ENCODE data around the gene BANK1.
"Not testable (repeated sequence)": the region's sequence is repeated elsewhere in the genome, so short reads cannot be mapped to it uniquely, and the experiment has no call there.

Gene BANK1

DNA sequence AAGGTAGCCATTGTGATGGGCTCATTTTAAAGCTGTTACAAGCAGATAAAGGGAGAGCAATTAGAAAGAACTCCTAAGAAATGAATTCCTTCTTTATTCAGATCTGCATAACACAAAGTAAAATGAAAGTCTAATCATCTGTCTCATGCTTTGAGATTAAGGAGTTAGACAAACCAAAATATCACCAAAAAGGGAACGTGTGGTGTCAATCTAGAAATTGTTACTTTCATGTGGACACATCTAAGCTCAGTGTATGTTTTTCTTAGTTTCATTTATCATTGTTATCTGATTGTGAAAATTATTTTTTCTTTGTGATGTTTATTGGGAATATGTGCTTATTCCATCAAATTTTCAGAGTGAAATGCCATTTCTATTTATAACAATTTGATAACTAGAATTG lies 80.3 kb downstream of the BANK1 start:
- Histone ChIP-seq H3K27me3 (ENCODE audit: control insufficient read depth, insufficient read depth, low read length) (no peaks in the 10 kb centered on the region), H3K4me1 (ENCODE audit: control insufficient read depth, insufficient read depth, low read length) (no peaks in the 10 kb centered on the region; the same call in 1 of the 2 replicates), H3K9me3 (ENCODE audit: control insufficient read depth, insufficient read depth, low read length) (no peaks in the 10 kb centered on the region), H3K27ac (ENCODE audit: low read length) (no peak overlapping the region), H3K4me3 (ENCODE audit: low read length) (no peak overlapping the region), H3K36me3 (ENCODE audit: control insufficient read depth, insufficient read depth, low read length) (no peaks in the 10 kb centered on the region)
- no peak for DNase-seq (ENCODE audit: low read depth, low spot score)
- WGBS (ENCODE audit: insufficient coverage, insufficient read length): no CpG with 5 or more reads among the region's 1 CpG

DNA sequence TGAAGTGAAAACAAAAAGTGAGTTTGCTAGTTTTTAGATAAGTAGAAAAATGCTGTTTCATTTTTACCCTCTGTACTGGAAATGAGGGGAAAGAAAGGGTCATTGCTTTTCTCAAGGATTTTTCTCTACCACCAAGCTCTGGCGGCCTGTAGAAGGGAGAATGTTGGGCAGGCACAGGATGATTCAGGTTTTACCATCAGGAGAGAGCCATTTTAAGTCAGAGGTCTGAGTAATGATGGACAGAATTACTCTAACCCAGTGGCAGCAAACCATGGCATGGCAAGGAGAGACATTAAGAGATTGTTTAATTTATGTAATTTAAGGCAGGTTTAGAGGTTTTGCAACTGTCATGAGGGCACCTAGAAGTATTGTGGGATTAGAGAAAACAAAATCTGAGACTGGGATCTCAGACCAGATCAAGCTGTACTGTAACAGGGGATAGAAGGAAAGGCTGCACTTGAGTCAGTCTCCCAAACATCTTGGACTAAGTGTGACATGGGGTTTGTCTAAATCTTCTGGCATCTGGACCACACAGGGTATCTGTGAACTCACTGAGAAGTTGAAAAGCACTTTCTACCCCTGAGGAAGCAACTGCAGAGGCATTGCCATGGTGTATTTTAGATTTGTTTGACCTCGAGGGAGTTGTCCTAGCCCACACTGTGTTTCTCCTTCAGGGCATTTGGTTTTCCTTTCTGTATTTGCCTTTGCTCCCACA lies 81.6 kb downstream of the BANK1 start:
- no peaks in the 10 kb centered on the region; the same call in 1 of the 2 replicates for H3K4me1 ChIP-seq (ENCODE audit: control insufficient read depth, insufficient read depth, low read length)
- no peaks in the 10 kb centered on the region for H3K36me3 ChIP-seq (ENCODE audit: control insufficient read depth, insufficient read depth, low read length)
- no peak for DNase-seq (ENCODE audit: low read depth, low spot score)
- no peaks in the 10 kb centered on the region for H3K9me3 ChIP-seq (ENCODE audit: control insufficient read depth, insufficient read depth, low read length)
- no peaks in the 10 kb centered on the region for H3K27me3 ChIP-seq (ENCODE audit: control insufficient read depth, insufficient read depth, low read length)
- H3K4me3 ChIP-seq (ENCODE audit: low read length): no peak overlapping the region
- H3K27ac ChIP-seq (ENCODE audit: low read length): no peak overlapping the region
- WGBS (ENCODE audit: insufficient coverage, insufficient read length): no CpG with 5 or more reads among the region's 2 CpGs

DNA sequence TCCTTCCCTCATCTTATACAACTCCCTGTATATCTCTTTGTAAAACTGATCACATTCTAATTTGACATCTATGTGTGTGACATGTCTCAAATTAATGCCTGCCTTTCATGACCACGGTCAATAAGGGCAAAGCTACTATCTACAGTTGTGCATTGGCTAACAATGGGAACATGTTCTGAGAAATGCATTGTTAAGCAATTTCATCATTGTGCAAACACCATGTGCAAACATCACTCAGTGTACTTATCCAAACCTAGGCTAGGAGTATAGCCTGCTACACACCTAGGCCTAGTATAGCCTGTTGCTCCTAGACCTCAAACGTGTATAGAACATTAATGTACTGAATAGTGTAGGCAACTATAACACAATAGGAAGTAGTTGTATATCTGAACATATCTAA lies 95.0 kb downstream of the BANK1 start:
- no peaks in the 10 kb centered on the region for H3K9me3 ChIP-seq (ENCODE audit: control insufficient read depth, insufficient read depth, low read length)
- no peak for DNase-seq (ENCODE audit: low read depth, low spot score)
- no peaks in the 10 kb centered on the region for H3K27me3 ChIP-seq (ENCODE audit: control insufficient read depth, insufficient read depth, low read length)
- H3K36me3 ChIP-seq (ENCODE audit: control insufficient read depth, insufficient read depth, low read length): no peaks in the 10 kb centered on the region
- no peaks in the 10 kb centered on the region for H3K4me1 ChIP-seq (ENCODE audit: control insufficient read depth, insufficient read depth, low read length)
- no peak overlapping the region for H3K4me3 ChIP-seq (ENCODE audit: low read length)
- H3K27ac ChIP-seq (ENCODE audit: low read length): no peak overlapping the region
- no CpG with 5 or more reads among the region's 2 CpGs for WGBS (ENCODE audit: insufficient coverage, insufficient read length)

DNA sequence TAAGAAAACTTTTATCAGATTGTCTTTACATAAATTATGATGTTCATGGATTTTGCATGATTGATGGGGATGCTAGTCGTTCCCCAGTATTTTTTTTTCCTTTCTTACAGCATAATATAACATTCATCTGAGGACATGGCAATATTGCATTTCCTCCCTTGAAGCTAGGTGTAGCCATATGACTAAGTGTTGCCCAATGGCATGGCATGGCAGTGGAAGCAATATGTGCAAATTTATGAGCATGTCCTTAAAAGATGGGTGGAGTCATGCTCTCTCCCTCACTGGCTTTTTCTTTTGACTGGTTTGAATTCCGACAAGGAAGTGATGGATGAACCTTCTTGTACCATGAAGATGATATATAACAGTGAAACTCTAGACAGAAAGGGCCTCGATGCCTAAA lies 96.3 kb downstream of the BANK1 start:
- no CpG with 5 or more reads among the region's 3 CpGs for WGBS (ENCODE audit: insufficient coverage, insufficient read length)
- H3K4me1 ChIP-seq (ENCODE audit: control insufficient read depth, insufficient read depth, low read length): no peaks in the 10 kb centered on the region
- no peaks in the 10 kb centered on the region for H3K27me3 ChIP-seq (ENCODE audit: control insufficient read depth, insufficient read depth, low read length)
- H3K36me3 ChIP-seq (ENCODE audit: control insufficient read depth, insufficient read depth, low read length): no peaks in the 10 kb centered on the region
- no peaks in the 10 kb centered on the region for H3K9me3 ChIP-seq (ENCODE audit: control insufficient read depth, insufficient read depth, low read length)
- no peak overlapping the region for H3K4me3 ChIP-seq (ENCODE audit: low read length)
- no peak for DNase-seq (ENCODE audit: low read depth, low spot score)
- H3K27ac ChIP-seq (ENCODE audit: low read length): no peak overlapping the region

DNA sequence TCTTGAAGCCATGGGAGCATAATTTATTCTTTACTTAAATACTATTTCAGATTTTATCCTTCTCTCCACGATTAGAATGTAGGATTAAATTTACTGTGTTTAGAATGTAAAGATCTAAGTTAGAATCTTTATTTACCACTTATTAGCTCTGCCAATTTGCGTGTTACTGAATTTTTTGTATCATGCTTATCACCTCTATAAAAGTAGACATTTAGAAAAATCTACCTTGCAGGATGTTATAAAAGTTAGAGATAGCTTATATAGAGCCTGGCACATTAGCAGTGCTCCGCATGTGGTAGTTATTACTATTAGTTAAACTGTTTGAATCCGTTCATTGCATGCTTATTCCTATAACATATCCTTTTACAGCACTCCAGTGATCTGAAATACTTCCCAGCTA lies 97.9 kb downstream of the BANK1 start:
- no peaks in the 10 kb centered on the region for H3K9me3 ChIP-seq (ENCODE audit: control insufficient read depth, insufficient read depth, low read length)
- DNase-seq (ENCODE audit: low read depth, low spot score): no peak
- H3K27ac ChIP-seq (ENCODE audit: low read length): no peak overlapping the region
- no peaks in the 10 kb centered on the region for H3K27me3 ChIP-seq (ENCODE audit: control insufficient read depth, insufficient read depth, low read length)
- no CpG with 5 or more reads among the region's 4 CpGs for WGBS (ENCODE audit: insufficient coverage, insufficient read length)
- H3K4me1 ChIP-seq (ENCODE audit: control insufficient read depth, insufficient read depth, low read length): no peaks in the 10 kb centered on the region
- no peaks in the 10 kb centered on the region for H3K36me3 ChIP-seq (ENCODE audit: control insufficient read depth, insufficient read depth, low read length)
- no peak overlapping the region for H3K4me3 ChIP-seq (ENCODE audit: low read length)

DNA sequence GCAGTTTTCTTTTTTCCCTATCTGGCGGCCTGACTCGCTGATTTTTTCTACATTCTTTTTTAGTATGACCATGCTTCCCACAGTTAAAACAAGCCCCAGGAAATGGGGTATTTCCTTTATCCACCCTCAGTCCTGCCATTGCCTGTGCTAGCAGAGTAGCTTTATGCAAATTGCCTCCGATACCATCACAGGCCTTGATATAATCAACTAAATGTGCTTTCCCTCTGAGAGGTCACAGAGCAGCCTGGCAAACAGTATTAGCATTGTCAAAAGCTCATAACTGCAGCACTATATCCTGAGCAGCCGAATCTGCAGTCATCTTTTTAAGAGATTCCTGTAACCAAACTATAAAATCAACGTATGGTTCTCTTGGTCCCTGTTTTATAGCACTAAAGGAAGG lies 115.0 kb downstream of the BANK1 start:
- not testable (repeated sequence) for H3K36me3 ChIP-seq (ENCODE audit: control insufficient read depth, insufficient read depth, low read length); H3K9me3 ChIP-seq (ENCODE audit: control insufficient read depth, insufficient read depth, low read length); H3K27me3 ChIP-seq (ENCODE audit: control insufficient read depth, insufficient read depth, low read length); H3K4me1 ChIP-seq (ENCODE audit: control insufficient read depth, insufficient read depth, low read length); H3K27ac ChIP-seq (ENCODE audit: low read length); DNase-seq (ENCODE audit: low read depth, low spot score); H3K4me3 ChIP-seq (ENCODE audit: low read length)
- no CpG with 5 or more reads among the region's 5 CpGs for WGBS (ENCODE audit: insufficient coverage, insufficient read length)

DNA sequence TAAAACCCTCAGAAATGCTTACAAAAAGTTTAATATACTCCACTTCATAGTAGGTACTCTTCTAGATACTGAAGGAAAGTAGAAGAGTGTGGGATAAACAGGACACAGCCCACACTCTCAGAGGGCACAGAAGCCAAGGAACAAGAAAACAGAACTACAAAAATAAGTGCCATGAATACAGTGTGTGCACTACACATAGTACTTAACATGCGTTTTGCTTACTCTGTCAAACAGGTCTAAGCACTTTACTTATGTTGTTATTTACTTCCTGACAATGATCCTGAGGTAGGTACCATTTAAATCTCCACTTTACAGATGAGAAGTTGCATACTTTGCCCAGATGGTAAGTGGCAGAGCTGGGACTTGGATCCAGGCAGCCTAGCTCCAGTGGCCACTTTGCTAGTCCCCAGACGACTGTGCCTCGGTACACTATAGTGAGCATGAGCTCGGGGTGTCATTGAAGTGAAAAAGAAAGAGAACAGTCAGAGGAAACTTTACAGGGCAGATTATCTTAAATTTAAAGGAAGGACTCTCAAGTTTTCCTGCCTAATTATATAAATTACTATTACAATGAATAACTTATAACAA lies 120.3 kb downstream of the BANK1 start:
- no peak for DNase-seq (ENCODE audit: low read depth, low spot score)
- no peak overlapping the region for H3K4me3 ChIP-seq (ENCODE audit: low read length)
- no CpG with 5 or more reads among the region's 4 CpGs for WGBS (ENCODE audit: insufficient coverage, insufficient read length)

DNA sequence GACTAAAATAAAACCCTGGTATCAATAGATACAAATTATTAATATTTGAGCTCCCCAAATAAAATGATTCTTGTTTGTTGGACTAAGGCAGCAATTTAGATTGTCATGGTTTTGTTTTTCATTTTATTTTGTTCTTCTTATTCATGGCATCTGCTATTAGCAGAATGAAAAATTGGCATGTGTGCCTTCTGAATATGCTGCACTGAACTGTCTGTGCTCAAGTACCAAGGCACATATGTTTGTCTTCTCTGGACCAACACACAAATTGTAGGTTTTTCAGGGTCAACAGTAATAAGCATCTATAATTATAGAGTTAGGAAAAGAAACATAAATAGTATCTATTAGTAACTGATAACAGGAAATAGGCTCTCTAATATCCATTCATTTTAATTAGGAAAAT lies 121.1 kb downstream of the BANK1 start:
- no peaks in the 10 kb centered on the region for H3K4me1 ChIP-seq (ENCODE audit: control insufficient read depth, insufficient read depth, low read length)
- H3K27me3 ChIP-seq (ENCODE audit: control insufficient read depth, insufficient read depth, low read length): no peaks in the 10 kb centered on the region
- H3K9me3 ChIP-seq (ENCODE audit: control insufficient read depth, insufficient read depth, low read length): no peaks in the 10 kb centered on the region
- DNase-seq (ENCODE audit: low read depth, low spot score): no peak
- no peak overlapping the region for H3K27ac ChIP-seq (ENCODE audit: low read length)
- no peaks in the 10 kb centered on the region for H3K36me3 ChIP-seq (ENCODE audit: control insufficient read depth, insufficient read depth, low read length)
- no peak overlapping the region for H3K4me3 ChIP-seq (ENCODE audit: low read length)

More for the DNA sequence above, 120.3 kb downstream of the BANK1 start:
- no peaks in the 10 kb centered on the region for H3K4me1 ChIP-seq (ENCODE audit: control insufficient read depth, insufficient read depth, low read length)
- H3K9me3 ChIP-seq (ENCODE audit: control insufficient read depth, insufficient read depth, low read length): no peaks in the 10 kb centered on the region
- no peak overlapping the region for H3K27ac ChIP-seq (ENCODE audit: low read length)
- no peaks in the 10 kb centered on the region for H3K36me3 ChIP-seq (ENCODE audit: control insufficient read depth, insufficient read depth, low read length)
- H3K27me3 ChIP-seq (ENCODE audit: control insufficient read depth, insufficient read depth, low read length): no peaks in the 10 kb centered on the region

DNA sequence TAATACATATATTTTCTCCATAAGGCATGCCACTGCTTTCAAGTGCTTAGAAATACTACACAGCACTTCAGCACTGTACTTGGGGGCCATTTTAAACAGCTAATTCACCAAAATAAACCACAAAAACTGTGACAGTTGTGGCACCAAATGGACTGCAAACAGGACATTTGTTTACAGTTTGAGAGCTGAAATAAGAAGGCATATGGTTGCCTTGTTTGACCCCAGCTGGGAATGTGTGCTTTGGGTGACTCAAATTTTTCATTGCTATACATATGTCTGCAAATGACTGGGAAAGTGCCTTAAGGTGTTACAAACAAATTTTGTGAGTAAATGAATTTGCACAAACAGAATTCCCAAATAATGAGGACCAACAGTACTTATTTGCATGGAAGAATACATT lies 124.2 kb downstream of the BANK1 start:
- no peak overlapping the region for H3K27ac ChIP-seq (ENCODE audit: low read length)
- no peaks in the 10 kb centered on the region for H3K36me3 ChIP-seq (ENCODE audit: control insufficient read depth, insufficient read depth, low read length)
- no peaks in the 10 kb centered on the region for H3K9me3 ChIP-seq (ENCODE audit: control insufficient read depth, insufficient read depth, low read length)
- H3K4me3 ChIP-seq (ENCODE audit: low read length): no peak overlapping the region
- H3K27me3 ChIP-seq (ENCODE audit: control insufficient read depth, insufficient read depth, low read length): no peaks in the 10 kb centered on the region
- H3K4me1 ChIP-seq (ENCODE audit: control insufficient read depth, insufficient read depth, low read length): no peaks in the 10 kb centered on the region
- no peak for DNase-seq (ENCODE audit: low read depth, low spot score)

DNA sequence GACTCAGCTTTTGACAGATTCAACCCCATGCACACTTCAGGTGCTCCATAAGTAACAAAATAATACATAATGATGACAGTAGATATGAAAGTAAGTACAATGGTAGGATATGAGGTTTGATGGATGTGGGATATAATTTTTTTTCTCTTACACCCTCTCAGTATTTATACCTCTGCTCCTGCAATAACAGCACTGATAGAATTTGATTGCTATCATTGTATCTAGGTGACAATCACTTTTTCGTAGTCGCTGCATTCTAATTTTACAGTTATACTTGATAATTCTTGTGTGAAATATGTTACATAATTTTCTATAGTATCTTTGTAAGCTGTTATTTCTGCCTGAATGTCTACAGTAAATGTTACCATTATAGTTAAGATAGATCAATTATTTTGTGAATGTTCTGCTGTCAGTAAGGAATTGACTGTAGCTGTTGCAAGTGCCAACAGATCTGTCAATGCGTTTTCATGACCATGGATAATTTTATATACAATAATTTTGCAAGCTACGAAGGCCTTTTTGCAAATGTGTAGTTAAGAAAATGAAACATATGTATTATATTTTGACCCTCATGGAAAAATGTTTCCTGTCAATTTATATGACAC lies 128.9 kb downstream of the BANK1 start:
- WGBS (ENCODE audit: insufficient coverage, insufficient read length): no CpG with 5 or more reads among the region's 4 CpGs
- Histone ChIP-seq H3K4me3 (ENCODE audit: low read length) (no peak overlapping the region), H3K36me3 (ENCODE audit: control insufficient read depth, insufficient read depth, low read length) (no peaks in the 10 kb centered on the region), H3K4me1 (ENCODE audit: control insufficient read depth, insufficient read depth, low read length) (no peaks in the 10 kb centered on the region), H3K9me3 (ENCODE audit: control insufficient read depth, insufficient read depth, low read length) (no peaks in the 10 kb centered on the region), H3K27me3 (ENCODE audit: control insufficient read depth, insufficient read depth, low read length) (no peaks in the 10 kb centered on the region), H3K27ac (ENCODE audit: low read length) (no peak overlapping the region)
- DNase-seq (ENCODE audit: low read depth, low spot score): no peak

DNA sequence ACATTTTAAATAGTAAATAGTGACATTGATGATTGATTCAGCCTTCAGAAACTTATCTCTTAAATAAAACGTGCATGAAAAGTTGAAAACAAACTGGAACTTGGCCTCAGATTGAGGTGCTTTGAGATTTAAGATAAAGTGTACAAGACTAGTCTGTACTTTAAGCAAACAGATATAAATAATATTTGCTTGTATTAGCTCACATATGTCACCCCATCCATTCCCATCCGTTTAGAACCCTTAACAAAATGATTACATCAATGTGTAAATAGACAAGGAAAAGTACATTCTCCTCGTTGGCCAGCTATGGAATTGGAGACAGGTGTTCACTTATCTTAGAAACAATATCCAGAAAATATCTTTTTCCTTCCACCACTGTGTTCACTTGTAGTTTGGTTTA lies 130.8 kb downstream of the BANK1 start:
- no peaks in the 10 kb centered on the region for H3K27me3 ChIP-seq (ENCODE audit: control insufficient read depth, insufficient read depth, low read length)
- H3K27ac ChIP-seq (ENCODE audit: low read length): no peak overlapping the region
- WGBS (ENCODE audit: insufficient coverage, insufficient read length): no CpG with 5 or more reads among the region's 3 CpGs
- no peak for DNase-seq (ENCODE audit: low read depth, low spot score)
- no peaks in the 10 kb centered on the region for H3K9me3 ChIP-seq (ENCODE audit: control insufficient read depth, insufficient read depth, low read length)
- no peaks in the 10 kb centered on the region for H3K36me3 ChIP-seq (ENCODE audit: control insufficient read depth, insufficient read depth, low read length)
- H3K4me1 ChIP-seq (ENCODE audit: control insufficient read depth, insufficient read depth, low read length): no peaks in the 10 kb centered on the region
- H3K4me3 ChIP-seq (ENCODE audit: low read length): no peak overlapping the region
